PC-9 (cell line): ENCODE data around the gene NRG3. TPM values are rescaled to one million over a fixed set of nuclear protein-coding genes. Genes with fewer than 3 reads are reported as not detected.

Experiments used
- BruUV-seq: library from RNA; stranded (reverse); fragments of 400-500 nt; replicated peaks from 2 replicates; lab custom pipeline; 2021; lab: Mats Ljungman, UMichigan
- CTCF ChIA-PET: fragments of 300-600 bp; sonication (Branson Sonifier 250); formaldehyde crosslinking; loops from one replicate; lab custom pipeline; 2022; ENCODE audit warnings: antibody characterized with exemption; lab: Charles Lee
- POLR2A ChIA-PET: fragments of 300-600 bp; sonication (Branson Sonifier 250); formaldehyde crosslinking; loops from one replicate; lab custom pipeline; 2022; ENCODE audit warnings: antibody characterized with exemption; ENCODE audit not compliant: unreplicated experiment; lab: Charles Lee
- DNase-seq, 2 experiments: peaks; one replicate each; pipeline versions ENCODE4 v3.0.0 to v3.0.0-alpha.2; 2015 to 2022; ENCODE audit warnings: mixed read lengths in 1 of 2
- H2AFZ ChIP-seq: fragments of 200-600 bp; sonication (generic); 2 replicates; pipeline ENCODE4 v1.8.1; 2017; ENCODE audit warnings: antibody characterized with exemption
- H3F3A ChIP-seq: fragments of 200-600 bp; sonication (generic); 2 replicates; pipeline ENCODE4 v1.8.1; 2017; ENCODE audit warnings: antibody characterized with exemption, mild to moderate bottlenecking, low read depth; ENCODE audit not compliant: insufficient read depth
- H3K27ac ChIP-seq: fragments of 200-600 bp; sonication (generic); 2 replicates; pipeline ENCODE4 v1.6.1; 2016; ENCODE audit warnings: mixed run types
- H3K27me3 ChIP-seq: fragments of 200-600 bp; sonication (generic); 2 replicates; pipeline ENCODE4 v1.6.1; 2016; ENCODE audit warnings: low read depth, mixed run types; ENCODE audit not compliant: insufficient read depth
- H3K36me3 ChIP-seq: fragments of 200-600 bp; sonication (generic); 2 replicates; pipeline ENCODE4 v1.6.1; 2016; ENCODE audit warnings: low read depth, mixed run types
- H3K4me1 ChIP-seq: fragments of 200-600 bp; sonication (generic); replicated peaks from 2 replicates; pipeline ENCODE4 v1.6.1; 2016; ENCODE audit warnings: mixed run types; ENCODE audit not compliant: insufficient read depth
- H3K4me2 ChIP-seq: fragments of 200-600 bp; sonication (generic); 2 replicates; pipeline ENCODE4 v1.6.1; 2017; ENCODE audit warnings: mixed run types
- H3K4me3 ChIP-seq: fragments of 200-600 bp; sonication (generic); 2 replicates; pipeline ENCODE4 v1.6.1; 2016; ENCODE audit warnings: mixed run types
- H3K79me2 ChIP-seq: fragments of 200-600 bp; sonication (generic); 2 replicates; pipeline ENCODE4 v1.6.1; 2017; ENCODE audit warnings: low read depth, mixed run types
- H3K9me2 ChIP-seq: fragments of 200-600 bp; sonication (generic); 2 replicates; pipeline ENCODE4 v1.8.1; 2017; ENCODE audit warnings: mild to moderate bottlenecking; ENCODE audit not compliant: insufficient read depth
- H3K9me3 ChIP-seq: fragments of 200-600 bp; sonication (generic); 2 replicates; pipeline ENCODE4 v1.8.1; 2016; ENCODE audit warnings: low read depth; ENCODE audit not compliant: insufficient read depth
- H4K20me1 ChIP-seq: fragments of 200-600 bp; sonication (generic); 2 replicates; pipeline ENCODE4 v1.8.1; 2017; ENCODE audit not compliant: insufficient read depth
- CTCF ChIP-seq: fragments of 200-600 bp; sonication (generic); conservative IDR thresholded peaks from 2 replicates; pipeline ENCODE4 v1.6.1; 2017; ENCODE audit warnings: mixed run types, antibody characterized with exemption, mild to moderate bottlenecking, moderate library complexity
- EZH2 ChIP-seq: fragments of 200-600 bp; sonication (generic); IDR thresholded peaks from 2 replicates; pipeline ENCODE4 v1.8.0; 2017; ENCODE audit warnings: antibody characterized with exemption, low read depth
- intact Hi-C: fragments of 100-400 bp; cut with micrococcal nuclease; formaldehyde crosslinking; loops from one replicate; pipeline ENCODE4 v1.10.0; 2022; ENCODE audit not compliant: unreplicated experiment
- total RNA-seq: library from RNA; stranded (reverse); gene quantifications from 2 replicates; pipeline ENCODE4 v1.2.3, GENCODE V29; 2021

Gene NRG3
- total RNA-seq, 1 experiment from 2014 or later = not detected

GRCh38 chr10:82496114-82496513, 621.1 kb downstream of the NRG3 start:
- no peak overlapping the region for H3K4me3 ChIP-seq
- H4K20me1 ChIP-seq = no peaks in the 10 kb centered on the region
- H3K79me2 ChIP-seq = no peaks in the 10 kb centered on the region
- CTCF ChIA-PET = no interaction called here
- no peaks in the 10 kb centered on the region for H3K9me2 ChIP-seq
- no peaks in the 10 kb centered on the region for H3K4me1 ChIP-seq
- no peak for DNase-seq
- no peaks in the 10 kb centered on the region for H3K9me3 ChIP-seq
- H2AFZ ChIP-seq = no peak overlapping the region
- POLR2A ChIA-PET = no interaction called here
- BruUV-seq = no TSS peak
- H3K36me3 ChIP-seq = no peaks in the 10 kb centered on the region
- no peaks in the 10 kb centered on the region for H3F3A ChIP-seq
- H3K4me2 ChIP-seq = no peak overlapping the region
- H3K27me3 ChIP-seq = no peaks in the 10 kb centered on the region
- TF ChIP-seq CTCF = no peak
- TF ChIP-seq EZH2 = no peak
- no peak overlapping the region for H3K27ac ChIP-seq
- intact Hi-C loops = no loop called here

- no peaks in the 10 kb centered on the region for H3K79me2 ChIP-seq
- no peak overlapping the region for H3K4me2 ChIP-seq
- H3K27ac ChIP-seq = no peak overlapping the region
- H3F3A ChIP-seq = no peaks in the 10 kb centered on the region
- H3K27me3 ChIP-seq = no peaks in the 10 kb centered on the region
- intact Hi-C loops = no loop called here
- no peaks in the 10 kb centered on the region for H3K36me3 ChIP-seq
- DNase-seq = no peak
- no peaks in the 10 kb centered on the region for H3K9me2 ChIP-seq
- POLR2A ChIA-PET = no interaction called here
- no peaks in the 10 kb centered on the region for H3K9me3 ChIP-seq
- no peaks in the 10 kb centered on the region for H4K20me1 ChIP-seq
- H3K4me1 ChIP-seq = no peaks in the 10 kb centered on the region
- TF ChIP-seq EZH2 (no peak), CTCF (no peak)
- no TSS peak for BruUV-seq
- H2AFZ ChIP-seq = no peak overlapping the region
- H3K4me3 ChIP-seq = no peak overlapping the region
- CTCF ChIA-PET = no interaction called here
These were observed 622.4 kb downstream of the NRG3 start for GRCh38 chr10:82497439-82497838.

- no peak for TF ChIP-seq EZH2
- H3K79me2 ChIP-seq = no peaks in the 10 kb centered on the region
These were observed 624.0 kb downstream of the NRG3 start for GRCh38 chr10:82498976-82499375.

GRCh38 chr10:82505009-82505408, 630.0 kb downstream of the NRG3 start:
- POLR2A ChIA-PET = no interaction called here
- Histone ChIP-seq H3K4me2 (no peak overlapping the region), H3K4me1 (no peaks in the 10 kb centered on the region), H3K27me3 (no peaks in the 10 kb centered on the region), H3K79me2 (no peaks in the 10 kb centered on the region), H3K9me3 (no peaks in the 10 kb centered on the region), H3K36me3 (no peaks in the 10 kb centered on the region), H4K20me1 (no peaks in the 10 kb centered on the region), H3F3A (no peaks in the 10 kb centered on the region), H3K9me2 (no peaks in the 10 kb centered on the region), H2AFZ (no peak overlapping the region), H3K4me3 (no peak overlapping the region), H3K27ac (no peak overlapping the region)
- intact Hi-C loops = no loop called here
- TF ChIP-seq CTCF = no peak
- no peak for TF ChIP-seq EZH2
- no TSS peak for BruUV-seq
- CTCF ChIA-PET = no interaction called here
- no peak for DNase-seq

More at GRCh38 chr10:82498976-82499375, 624.0 kb downstream of the NRG3 start:
- Histone ChIP-seq H3K9me2 (no peaks in the 10 kb centered on the region), H3K27ac (no peak overlapping the region), H3K36me3 (no peaks in the 10 kb centered on the region), H3K4me1 (no peaks in the 10 kb centered on the region), H4K20me1 (no peaks in the 10 kb centered on the region), H3K4me3 (no peak overlapping the region), H2AFZ (no peak overlapping the region), H3K27me3 (no peaks in the 10 kb centered on the region), H3K9me3 (no peaks in the 10 kb centered on the region), H3F3A (no peaks in the 10 kb centered on the region), H3K4me2 (no peak overlapping the region)
- intact Hi-C loops = no loop called here
- DNase-seq = no peak
- ChIA-PET POLR2A (no interaction called here), CTCF (no interaction called here)
- BruUV-seq = no TSS peak
